Breast epithelium (tissue), 3 donors: ENCODE measurements around the gene GORAB.

Source experiments
- CTCF ChIP-seq, 3 donors: fragments of 450-650 bp; IDR thresholded peaks; one replicate each; pipeline ENCODE4 v1.5.1; 2016 to 2017; ENCODE audit warnings: antibody characterized with exemption in 3 of 3, mild to moderate bottlenecking in 3 of 3, moderate library complexity in 3 of 3
- POLR2AphosphoS5 ChIP-seq, 3 donors: sonication (generic); formaldehyde crosslinking; IDR thresholded peaks; one replicate each; pipeline ENCODE4 v1.6.1; 2017; ENCODE audit warnings: antibody characterized with exemption in 3 of 3

GRCh38 chr1:170576980-170577379 lies 45.0 kb downstream of the GORAB start:
- no peak for TF ChIP-seq CTCF (IDR thresholded peaks at IDR 0.05)
- no peak for TF ChIP-seq POLR2AphosphoS5 (IDR thresholded peaks at IDR 0.05)
